GM10248 (cell line): Measurements from ENCODE around the gene LAMB4.

Experiments
- CTCF ChIA-PET: fragments of 300-600 bp; sonication (Branson Sonifier 250); formaldehyde crosslinking; extraction: SDS; loops from one replicate; lab custom pipeline; 2021; ENCODE audit warnings: antibody characterized with exemption; lab: Yijun Ruan, JAX
- POLR2A ChIA-PET: fragments of 350-650 bp; sonication (Branson Sonifier 250); formaldehyde crosslinking; extraction: SDS; loops from one replicate; lab custom pipeline; 2020; ENCODE audit warnings: antibody characterized with exemption; lab: Yijun Ruan, JAX
- DNase-seq: peaks from one replicate; pipeline ENCODE4 v3.0.0; 2012; ENCODE audit errors: extremely low spot score
- CTCF ChIP-seq: IDR thresholded peaks from 2 replicates; pipeline ENCODE4 v1.5.1; 2012; ENCODE audit warnings: mild to moderate bottlenecking, low read depth; ENCODE audit errors: extremely low read depth, missing control alignments, control extremely low read depth

LAMB4 gene

DNA sequence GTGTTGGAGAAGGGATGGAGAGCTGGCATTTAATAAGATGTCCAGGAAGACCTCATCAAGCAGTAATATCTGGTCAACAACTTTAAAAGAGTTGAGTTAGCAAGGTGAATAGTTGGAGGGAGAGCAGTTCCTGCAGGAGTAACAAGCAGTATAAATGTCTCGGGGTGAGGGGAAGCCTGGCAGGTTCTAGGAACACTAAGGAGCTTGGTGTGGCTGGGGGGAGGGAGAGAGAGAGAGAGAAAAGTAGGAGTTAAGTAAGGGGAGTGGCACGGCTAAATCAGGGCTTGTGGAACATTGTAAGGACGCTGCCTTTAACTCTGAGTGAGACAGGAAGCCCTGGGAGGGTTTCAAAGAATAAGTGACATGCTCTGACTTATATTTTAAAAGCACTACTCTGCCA, 22.0 kb upstream of the LAMB4 start:
- TF ChIP-seq CTCF = no peak
- CTCF ChIA-PET = no interaction called here
- no peak for DNase-seq
- POLR2A ChIA-PET = no interaction called here

GRCh38 chr7:108149908-108150307, 19.7 kb upstream of the LAMB4 start:
- ChIA-PET POLR2A (no interaction called here), CTCF (interaction anchor here (0.7 to 1.2 kb wide), 3 partner anchors 12 to 271 kb away, joined by 3 read pairs; no protein-coding TSS in a partner anchor)
- no peak for TF ChIP-seq CTCF
- no peak for DNase-seq

DNA sequence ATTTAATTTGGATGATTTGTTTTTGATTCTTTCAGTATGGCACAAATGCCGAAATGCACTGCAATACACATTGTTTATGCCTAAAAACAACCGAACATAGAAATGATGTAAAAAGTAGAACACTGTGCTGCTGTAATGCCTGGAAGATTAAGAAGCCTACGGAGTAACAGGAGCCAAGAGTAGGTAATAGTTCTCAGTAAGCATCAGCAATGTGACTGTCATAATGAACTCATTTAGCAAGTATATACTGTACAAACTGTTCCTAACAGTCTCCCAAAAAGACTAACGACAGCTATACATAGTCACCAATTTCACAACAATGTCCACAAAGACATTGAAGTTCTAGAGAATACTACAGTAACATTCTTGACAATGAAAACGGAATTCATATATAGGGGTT, 19.0 kb upstream of the LAMB4 start:
- TF ChIP-seq CTCF = no peak
- ChIA-PET CTCF (interaction anchor here (0.7 to 1.2 kb wide), 3 partner anchors 11 to 270 kb away, joined by 3 read pairs; no protein-coding TSS in a partner anchor), POLR2A (no interaction called here)
- DNase-seq = no peak

DNA sequence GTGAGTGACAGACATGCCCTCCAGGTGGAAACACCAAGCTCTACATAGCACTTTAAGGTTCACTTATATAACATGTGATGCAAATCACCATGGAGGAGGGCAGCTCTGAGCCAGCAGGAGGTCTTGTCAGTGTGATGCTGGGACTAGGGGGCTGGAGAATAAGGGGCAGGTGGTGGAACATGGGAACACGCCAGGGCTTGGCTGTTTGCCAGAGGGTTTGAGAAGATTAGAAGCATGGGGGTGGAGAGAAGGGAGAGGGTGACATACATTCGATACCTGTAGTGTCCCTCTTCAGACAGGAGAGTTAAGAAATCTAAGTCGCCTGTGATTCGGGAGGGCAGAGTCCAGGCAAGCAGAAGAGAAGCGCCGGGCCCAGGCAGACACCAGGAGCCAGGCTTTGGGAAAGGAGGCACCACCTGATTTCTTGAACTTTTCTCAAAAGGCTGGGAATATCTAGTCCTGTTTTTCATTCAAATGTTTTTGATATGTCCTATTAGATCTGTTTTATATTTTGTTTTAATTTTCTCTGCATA, 16.9 kb upstream of the LAMB4 start:
- TF ChIP-seq CTCF = no peak
- ChIA-PET CTCF (interaction anchor here (1.0 to 3.4 kb wide), 10 partner anchors 11 to 272 kb away, joined by 5 to 110 read pairs (median 32); partner anchors contain the start of gene LAMB4), POLR2A (no interaction called here)
- DNase-seq = no peak

DNA sequence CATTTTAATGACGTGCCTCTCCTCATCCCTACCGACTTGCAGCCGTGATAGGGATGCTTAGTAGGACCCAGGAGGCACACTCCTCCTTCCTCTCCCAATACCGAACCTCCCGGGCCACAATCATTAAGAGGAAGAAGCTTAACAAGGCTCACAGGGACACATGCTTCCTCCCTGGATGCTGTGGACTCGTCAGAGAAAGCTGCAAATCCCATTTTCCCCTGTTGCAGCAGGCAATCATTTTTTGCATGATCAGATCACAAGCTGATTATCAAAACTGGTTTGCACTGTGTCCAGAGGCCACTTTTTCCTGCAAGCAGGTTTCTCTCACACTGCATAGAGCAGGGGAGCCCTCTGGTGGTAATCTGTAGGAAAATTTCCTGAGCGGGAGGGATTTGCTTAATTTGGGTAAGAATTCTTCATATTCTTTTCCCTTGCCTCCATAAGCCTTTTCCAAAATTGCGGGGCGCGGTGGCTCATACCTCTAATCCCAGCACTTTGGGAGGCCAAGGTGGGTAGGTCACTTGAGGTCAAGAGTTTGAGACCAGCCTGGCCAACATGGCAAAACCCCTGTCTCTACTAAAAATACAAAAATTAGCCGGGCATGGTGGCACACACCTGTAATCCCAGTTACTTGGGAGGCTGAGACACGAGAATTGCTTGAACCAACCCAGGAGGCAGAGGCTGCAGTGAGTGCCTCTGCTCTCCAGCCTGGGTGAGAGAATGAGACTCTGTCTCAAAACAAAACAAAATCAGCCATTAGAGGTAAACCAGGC, 16.1 kb upstream of the LAMB4 start:
- peak; percentile 25 for DNase-seq
- ChIA-PET POLR2A (no interaction called here), CTCF (interaction anchor here (0.6 to 3.4 kb wide), 39 partner anchors 12 to 682 kb away, joined by 3 to 110 read pairs (median 4); partner anchors contain the start of genes CBLL1 and LAMB4)
- peak; percentile 80 for TF ChIP-seq CTCF

GRCh38 chr7:108145401-108145800, 15.2 kb upstream of the LAMB4 start:
- no peak for TF ChIP-seq CTCF
- no peak for DNase-seq
- POLR2A ChIA-PET = no interaction called here
- CTCF ChIA-PET = interaction anchor here (0.6 to 3.4 kb wide), 34 partner anchors 12 to 681 kb away, joined by 3 to 110 read pairs (median 4); partner anchors contain the start of genes CBLL1 and LAMB4
